ENCODE results near the gene ICE1. TPM values are rescaled to one million over a fixed set of nuclear protein-coding genes. Genes with fewer than 3 reads are reported as not detected.
"Not testable (repeated sequence)": the region's sequence is repeated elsewhere in the genome, so short reads cannot be mapped to it uniquely, and the experiment has no call there.

Gene ICE1
- total RNA-seq, 2 donors from 2014 or later, result 19.2 to 20.1 TPM

DNA sequence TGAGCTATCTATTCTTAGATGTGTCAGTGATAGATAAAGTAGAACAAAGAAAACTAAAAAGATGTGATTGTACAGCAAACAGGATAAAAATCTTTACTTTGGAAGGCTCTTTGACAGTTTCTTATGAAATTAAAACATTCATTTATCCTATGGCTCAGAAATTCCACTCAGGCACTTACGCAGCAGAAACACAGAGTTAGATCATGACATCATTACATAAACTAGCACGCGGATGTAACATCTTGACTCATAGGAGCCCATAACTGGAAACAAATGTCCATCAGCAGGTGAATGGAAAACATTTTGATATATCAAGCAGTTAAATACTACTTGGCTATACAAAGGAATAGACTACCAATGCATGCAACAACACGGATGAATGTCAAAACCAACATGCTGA lies 45.3 kb downstream of the ICE1 start:
- Histone ChIP-seq H3K4me3 (no peak overlapping the region), H3K27me3 (no peaks in the 10 kb centered on the region), H3K27ac (no peak overlapping the region), H3K4me1 (no peaks in the 10 kb centered on the region), H3K36me3 (no peaks in the 10 kb centered on the region), H3K9ac (ENCODE audit: low read depth in 2 of 2, low read length in 2 of 2) (no peak overlapping the region), H3K9me3 (no peaks in the 10 kb centered on the region)
- intact Hi-C loops (cut with DNase I), result no loop called here
- no peak for DNase-seq
- TF ChIP-seq, protein P1, sequence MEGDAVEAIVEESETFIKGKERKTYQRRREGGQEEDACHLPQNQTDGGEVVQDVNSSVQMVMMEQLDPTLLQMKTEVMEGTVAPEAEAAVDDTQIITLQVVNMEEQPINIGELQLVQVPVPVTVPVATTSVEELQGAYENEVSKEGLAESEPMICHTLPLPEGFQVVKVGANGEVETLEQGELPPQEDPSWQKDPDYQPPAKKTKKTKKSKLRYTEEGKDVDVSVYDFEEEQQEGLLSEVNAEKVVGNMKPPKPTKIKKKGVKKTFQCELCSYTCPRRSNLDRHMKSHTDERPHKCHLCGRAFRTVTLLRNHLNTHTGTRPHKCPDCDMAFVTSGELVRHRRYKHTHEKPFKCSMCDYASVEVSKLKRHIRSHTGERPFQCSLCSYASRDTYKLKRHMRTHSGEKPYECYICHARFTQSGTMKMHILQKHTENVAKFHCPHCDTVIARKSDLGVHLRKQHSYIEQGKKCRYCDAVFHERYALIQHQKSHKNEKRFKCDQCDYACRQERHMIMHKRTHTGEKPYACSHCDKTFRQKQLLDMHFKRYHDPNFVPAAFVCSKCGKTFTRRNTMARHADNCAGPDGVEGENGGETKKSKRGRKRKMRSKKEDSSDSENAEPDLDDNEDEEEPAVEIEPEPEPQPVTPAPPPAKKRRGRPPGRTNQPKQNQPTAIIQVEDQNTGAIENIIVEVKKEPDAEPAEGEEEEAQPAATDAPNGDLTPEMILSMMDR (IDR thresholded peaks at IDR 0.05), result no peak

DNA sequence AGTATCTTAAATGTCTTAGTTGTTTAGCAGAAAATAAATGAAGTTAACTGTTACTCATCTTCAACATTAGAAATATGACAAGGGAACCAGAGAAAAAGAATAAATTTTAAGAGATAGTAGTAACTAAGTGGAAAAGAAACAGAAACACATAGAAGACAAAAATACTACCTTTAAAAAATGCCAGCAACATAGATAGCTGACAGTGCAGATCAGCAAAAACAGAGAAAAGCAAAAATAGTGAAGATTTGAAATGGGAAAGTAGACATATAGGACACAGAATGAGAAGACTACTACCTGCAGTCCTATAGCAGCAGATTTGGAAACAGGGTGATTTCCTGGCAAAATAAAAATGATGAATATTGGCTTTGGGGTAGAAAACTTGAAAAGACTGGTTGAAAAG lies 48.5 kb downstream of the ICE1 start:
- no peak for DNase-seq
- Histone ChIP-seq H3K4me1 (no peaks in the 10 kb centered on the region), H3K9me3 (no peaks in the 10 kb centered on the region), H3K27ac (no peak overlapping the region), H3K27me3 (no peaks in the 10 kb centered on the region), H3K4me3 (no peak overlapping the region), H3K36me3 (no peaks in the 10 kb centered on the region), H3K9ac (ENCODE audit: low read depth in 2 of 2, low read length in 2 of 2) (no peak overlapping the region)
- TF ChIP-seq, protein P1 (IDR thresholded peaks at IDR 0.05), result no peak
- intact Hi-C loops (cut with DNase I), result no loop called here

DNA sequence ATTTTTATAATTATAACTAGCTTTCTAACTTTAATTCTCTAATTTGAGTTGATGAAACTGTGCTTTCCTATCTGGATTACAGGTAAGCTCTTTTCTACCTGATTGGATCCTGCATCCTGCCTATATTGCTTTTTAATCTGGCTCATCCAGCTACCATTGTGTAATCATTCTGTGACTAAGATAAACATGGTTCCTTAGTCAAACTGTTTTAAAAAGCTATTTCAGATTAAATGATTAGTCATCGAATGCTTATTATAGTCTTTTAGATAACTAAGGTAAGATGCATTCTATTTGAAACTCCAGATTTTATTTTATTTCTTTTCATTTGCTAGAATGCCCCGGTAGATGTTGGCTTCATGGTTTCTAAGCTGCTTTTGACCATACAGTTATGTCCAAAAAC lies 50.7 kb downstream of the ICE1 start:
- Histone ChIP-seq H3K36me3 (no peaks in the 10 kb centered on the region), H3K9ac (ENCODE audit: low read depth in 2 of 2, low read length in 2 of 2) (no peak overlapping the region), H3K4me1 (no peaks in the 10 kb centered on the region), H3K9me3 (no peaks in the 10 kb centered on the region), H3K27ac (no peak overlapping the region), H3K27me3 (no peaks in the 10 kb centered on the region), H3K4me3 (no peak overlapping the region)
- DNase-seq, result no peak
- intact Hi-C loops (cut with DNase I), result no loop called here
- TF ChIP-seq, protein P1 (IDR thresholded peaks at IDR 0.05), result no peak

DNA sequence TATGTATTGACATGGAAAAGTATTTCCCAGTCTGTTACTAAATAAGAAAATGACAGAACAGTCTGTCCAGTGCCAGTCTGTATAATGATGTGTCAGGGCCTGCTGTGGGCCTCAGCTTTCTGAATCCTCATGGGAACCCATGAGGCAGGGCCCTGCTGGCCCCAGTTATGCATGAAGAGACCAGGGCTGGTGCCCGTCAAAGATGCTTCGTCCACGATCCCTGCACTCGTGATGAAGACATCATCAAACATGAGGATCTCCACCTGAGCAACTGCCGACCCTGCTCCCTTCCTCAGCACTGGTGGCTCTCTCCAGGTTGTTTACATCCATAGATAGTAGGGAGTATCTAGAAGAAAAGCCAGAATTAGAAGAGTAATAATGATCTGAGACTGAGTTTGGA lies 52.5 kb downstream of the ICE1 start:
- intact Hi-C loops (cut with DNase I), result no loop called here
- no peaks in the 10 kb centered on the region for H3K36me3 ChIP-seq
- DNase-seq, result no peak
- H3K4me3 ChIP-seq, result no peak overlapping the region
- H3K27ac ChIP-seq, result no peak overlapping the region
- TF ChIP-seq, protein P1 (IDR thresholded peaks at IDR 0.05), result no peak
- H3K9me3 ChIP-seq, result no peaks in the 10 kb centered on the region
- no peaks in the 10 kb centered on the region for H3K4me1 ChIP-seq
- no peaks in the 10 kb centered on the region for H3K27me3 ChIP-seq
- H3K9ac ChIP-seq (ENCODE audit: low read depth in 2 of 2, low read length in 2 of 2), result no peak overlapping the region

DNA sequence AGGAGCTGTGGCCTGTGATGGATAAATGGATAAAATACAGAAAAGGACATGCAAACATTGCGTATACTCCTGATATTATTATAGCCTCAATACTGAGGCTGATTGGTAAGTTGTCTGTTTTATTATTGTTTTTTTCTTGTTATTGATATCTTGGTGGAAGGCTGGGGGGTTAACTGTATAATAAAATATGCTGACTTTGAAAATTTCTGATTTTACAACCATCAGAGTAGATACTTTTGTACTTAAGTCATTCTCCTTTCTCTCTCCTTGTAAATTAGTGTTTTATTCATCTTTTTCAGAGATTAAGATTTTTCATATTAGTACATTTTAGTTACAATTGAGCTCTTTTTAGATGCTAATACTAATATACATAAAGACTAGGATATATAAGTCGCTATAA lies 53.5 kb downstream of the ICE1 start:
- intact Hi-C loops (cut with DNase I), result no loop called here
- no peak overlapping the region for H3K4me3 ChIP-seq
- TF ChIP-seq, protein P1 (IDR thresholded peaks at IDR 0.05), result no peak
- H3K9ac ChIP-seq (ENCODE audit: low read depth in 2 of 2, low read length in 2 of 2), result no peak overlapping the region
- no peak for DNase-seq
- H3K4me1 ChIP-seq, result no peaks in the 10 kb centered on the region
- no peak overlapping the region for H3K27ac ChIP-seq
- no peaks in the 10 kb centered on the region for H3K36me3 ChIP-seq
- H3K27me3 ChIP-seq, result no peaks in the 10 kb centered on the region
- no peaks in the 10 kb centered on the region for H3K9me3 ChIP-seq

DNA sequence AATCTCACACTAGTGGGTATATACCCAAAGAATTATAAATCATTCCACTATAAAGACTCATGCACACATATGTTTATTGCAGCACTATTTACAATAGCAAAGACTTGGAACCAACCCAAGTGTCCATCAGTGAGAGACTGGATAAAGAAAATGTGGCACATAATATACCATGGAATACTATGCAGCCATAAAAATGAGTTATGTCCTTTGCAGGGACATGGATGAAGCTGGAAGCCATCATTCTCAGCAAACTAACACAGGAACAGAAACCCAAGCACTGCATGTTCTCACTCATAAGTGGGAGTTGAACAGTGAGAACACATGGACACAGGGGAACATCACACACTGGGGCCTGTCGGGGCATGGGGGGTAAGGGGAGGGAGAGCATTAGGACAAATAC lies 57.1 kb downstream of the ICE1 start:
- H3K4me1 ChIP-seq; H3K27me3 ChIP-seq; H3K4me3 ChIP-seq; H3K27ac ChIP-seq; H3K9ac ChIP-seq (ENCODE audit: low read depth in 2 of 2, low read length in 2 of 2); intact Hi-C loops (cut with DNase I); H3K36me3 ChIP-seq; DNase-seq; H3K9me3 ChIP-seq: not testable (repeated sequence)
